HEK293T (cell line): Measurements from ENCODE around the gene EFCAB8.

Experiments
- ARNT ChIP-seq: fragments of 450-650 bp; IDR thresholded peaks from 2 replicates; pipeline ENCODE4 v1.6.1; 2017; ENCODE audit warnings: mild to moderate bottlenecking
- BHLHE40 ChIP-seq: fragments of 450-650 bp; IDR thresholded peaks from 2 replicates; pipeline ENCODE4 v1.6.1; 2016; ENCODE audit warnings: mild to moderate bottlenecking, moderate library complexity, borderline replicate concordance
- ELF4 ChIP-seq: fragments of 450-650 bp; IDR thresholded peaks from 2 replicates; pipeline ENCODE4 v1.6.1; 2017; ENCODE audit warnings: antibody characterized with exemption
- FOXM1 ChIP-seq: fragments of 450-650 bp; IDR thresholded peaks from 2 replicates; pipeline ENCODE4 v1.6.1; 2017; ENCODE audit warnings: mild to moderate bottlenecking, borderline replicate concordance
- SP1 ChIP-seq: fragments of 450-650 bp; IDR thresholded peaks from 2 replicates; pipeline ENCODE4 v1.6.1; 2017
- TF ChIP-seq, protein P1 (sequence below): fragments of 450-650 bp; IDR thresholded peaks from 2 replicates; pipeline ENCODE4 v1.6.1; 2016

DNA sequence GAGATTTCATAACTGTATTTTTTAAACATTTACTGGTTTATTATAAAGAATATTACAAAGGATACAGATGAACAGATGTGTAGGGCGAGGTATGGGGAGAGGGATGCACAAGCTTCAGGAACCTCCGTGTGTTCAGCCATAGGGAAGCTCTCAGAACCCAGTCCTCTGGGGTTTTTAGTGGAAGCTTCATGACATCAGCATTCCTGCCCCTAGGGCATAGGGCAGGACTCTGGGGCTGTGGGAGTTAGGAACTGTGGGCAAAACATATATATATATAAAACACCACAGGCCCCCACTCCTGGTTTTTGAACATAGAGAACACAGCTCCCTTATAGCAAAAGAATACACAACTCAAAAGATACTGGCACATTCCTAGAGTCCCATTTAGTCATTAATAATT, 21.9 kb downstream of the EFCAB8 start:
- TF ChIP-seq ARNT = no peak
- TF ChIP-seq BHLHE40 = no peak
- no peak for TF ChIP-seq ELF4
- TF ChIP-seq, protein P1, sequence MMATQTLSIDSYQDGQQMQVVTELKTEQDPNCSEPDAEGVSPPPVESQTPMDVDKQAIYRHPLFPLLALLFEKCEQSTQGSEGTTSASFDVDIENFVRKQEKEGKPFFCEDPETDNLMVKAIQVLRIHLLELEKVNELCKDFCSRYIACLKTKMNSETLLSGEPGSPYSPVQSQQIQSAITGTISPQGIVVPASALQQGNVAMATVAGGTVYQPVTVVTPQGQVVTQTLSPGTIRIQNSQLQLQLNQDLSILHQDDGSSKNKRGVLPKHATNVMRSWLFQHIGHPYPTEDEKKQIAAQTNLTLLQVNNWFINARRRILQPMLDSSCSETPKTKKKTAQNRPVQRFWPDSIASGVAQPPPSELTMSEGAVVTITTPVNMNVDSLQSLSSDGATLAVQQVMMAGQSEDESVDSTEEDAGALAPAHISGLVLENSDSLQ = no peak
- TF ChIP-seq FOXM1 = no peak
- TF ChIP-seq SP1 = no peak
